Kidney (tissue), 14 donors: ENCODE data around the gene UGT1A10. TPM values are rescaled to one million over a fixed set of nuclear protein-coding genes. Genes with fewer than 3 reads are reported as not detected.

Experiments used
- DNase-seq, 5 donors: peaks; one replicate each; pipeline ENCODE4 v3.0.0-alpha.2; 2013 to 2020
- FAIRE-seq: peaks from 2 replicates; lab custom pipeline; 2012; peaks lifted over from hg19 to GRCh38; lab: Jason Lieb, UNC
- H3K27ac ChIP-seq, 2 donors: one replicate each; pipeline ENCODE4 v1.7.0; 2013; ENCODE audit warnings: low read depth in 2 of 2, low read length in 2 of 2, inconsistent platforms in 1 of 2
- H3K27me3 ChIP-seq: one replicate; pipeline ENCODE4 v1.7.1; 2013; ENCODE audit warnings: low read length, inconsistent platforms; ENCODE audit not compliant: control insufficient read depth, insufficient read depth
- H3K36me3 ChIP-seq, 3 donors: one replicate each; pipeline versions ENCODE4 v1.7.0 to v1.7.1; 2013; ENCODE audit warnings: low read length in 3 of 3, control low read depth in 1 of 3, inconsistent platforms in 1 of 3; ENCODE audit not compliant: insufficient read depth in 3 of 3, control insufficient read depth in 2 of 3
- H3K4me1 ChIP-seq, 3 donors: one replicate each; pipeline versions ENCODE4 v1.7.0 to v1.7.1; 2013; ENCODE audit warnings: low read length in 3 of 3, inconsistent platforms in 1 of 3, low read depth in 1 of 3; ENCODE audit not compliant: control insufficient read depth in 2 of 3, insufficient read depth in 2 of 3
- H3K4me3 ChIP-seq, 3 donors: one replicate each; pipeline versions ENCODE4 v1.7.0 to v1.8.1; 2013; ENCODE audit warnings: low read length in 3 of 3, control low read depth in 1 of 3, inconsistent platforms in 1 of 3
- H3K9ac ChIP-seq, 3 donors: one replicate each; pipeline versions ENCODE4 v1.7.0 to v1.7.1; 2013; ENCODE audit warnings: low read length in 3 of 3, control low read depth in 1 of 3, inconsistent platforms in 1 of 3
- H3K9me3 ChIP-seq, 3 donors: one replicate each; pipeline versions ENCODE4 v1.7.0 to v1.7.1; 2013; ENCODE audit warnings: low read length in 3 of 3, control low read depth in 1 of 3, inconsistent platforms in 1 of 3; ENCODE audit not compliant: control insufficient read depth in 2 of 3, insufficient read depth in 1 of 3
- CTCF ChIP-seq: IDR thresholded peaks from 3 replicates; pipeline ENCODE4 v1.5.1; 2012; ENCODE audit warnings: mild to moderate bottlenecking, moderate library complexity, borderline replicate concordance; ENCODE audit not compliant: insufficient read depth; ENCODE audit errors: extremely low read depth
- intact Hi-C: fragments of 100-400 bp; cut with DNase I; formaldehyde crosslinking; loops from one replicate; pipeline ENCODE4 v1.11.1; 2022
- polyA plus RNA-seq: library from polyadenylated mRNA; stranded (reverse); fragments of 350-450 nt; fragmentation: Illumina TruSeq; extraction: RNeasy Lipid Tissue Mini Kit (QIAGEN cat#74804); gene quantifications from one replicate; pipeline ENCODE4 v1.2.3, GENCODE V29; 2014; ENCODE audit warnings: low read depth, low replicate concordance; ENCODE audit not compliant: insufficient read depth
- total RNA-seq: library from RNA; stranded (reverse); fragmentation: NEBNext Ultra II Directional; extraction: Animal tissue kit (Norgen Biotek cat#: 25700); gene quantifications from one replicate; pipeline ENCODE4 v1.2.1, GENCODE V29; 2021
- donor health status: control.
- donor health status: control.
- donor health status: control.
- donor health status: control.
- donor health status: control.
- donor health status: DM: yes; HTN: yes; CAD: no.
- donor health status: Normal renal cell carcinoma (clear cell type).

UGT1A10 gene
- total and polyA plus RNA-seq, 2 donors from 2014 or later = 6.6 TPM; not detected in 1

GRCh38 chr2:233764264-233764663 lies 128.0 kb downstream of the UGT1A10 start:
- H3K27ac ChIP-seq = peak overlapping the region in 1 of 2 donors; percentile 61
- no peak for DNase-seq
- no peak for TF ChIP-seq CTCF
- H3K36me3 ChIP-seq = peaks cover 0 to 13% (median 6%) of the 10 kb centered on the region in 3 donors
- intact Hi-C loops = no loop called here
- no peaks in the 10 kb centered on the region for H3K9me3 ChIP-seq
- peaks cover 0 to 2% (median 0%) of the 10 kb centered on the region in 3 donors for H3K4me1 ChIP-seq
- no peak for FAIRE-seq
- H3K4me3 ChIP-seq = no peak overlapping the region
- no peak overlapping the region for H3K9ac ChIP-seq
- H3K27me3 ChIP-seq = no peaks in the 10 kb centered on the region

- DNase-seq (no peak), FAIRE-seq (no peak)
- peaks cover 0 to 2% (median 0%) of the 10 kb centered on the region in 3 donors for H3K4me1 ChIP-seq
- intact Hi-C loops = no loop called here
- no peak for TF ChIP-seq CTCF
- H3K9ac ChIP-seq = no peak overlapping the region
- H3K9me3 ChIP-seq = no peaks in the 10 kb centered on the region
- no peaks in the 10 kb centered on the region for H3K27me3 ChIP-seq
- H3K27ac ChIP-seq = no peak overlapping the region
- peaks cover 0 to 17% (median 11%) of the 10 kb centered on the region in 3 donors for H3K36me3 ChIP-seq
- H3K4me3 ChIP-seq = no peak overlapping the region
Measured at GRCh38 chr2:233764761-233765160, 128.5 kb downstream of the UGT1A10 start.

- H3K4me3 ChIP-seq = no peak overlapping the region
- FAIRE-seq = no peak
- DNase-seq = no peak
- no peaks in the 10 kb centered on the region for H3K27me3 ChIP-seq
- TF ChIP-seq CTCF = no peak
- H3K27ac ChIP-seq = no peak overlapping the region
- peaks cover 0 to 24% (median 13%) of the 10 kb centered on the region in 3 donors for H3K36me3 ChIP-seq
- no peak overlapping the region for H3K9ac ChIP-seq
- H3K9me3 ChIP-seq = no peaks in the 10 kb centered on the region
- intact Hi-C loops = no loop called here
- no peaks in the 10 kb centered on the region for H3K4me1 ChIP-seq
Measured at GRCh38 chr2:233766416-233766815, 130.2 kb downstream of the UGT1A10 start.

- DNase-seq = no peak
- Histone ChIP-seq H3K4me1 (no peaks in the 10 kb centered on the region), H3K9me3 (no peaks in the 10 kb centered on the region), H3K9ac (no peak overlapping the region), H3K4me3 (no peak overlapping the region), H3K27ac (no peak overlapping the region), H3K27me3 (no peaks in the 10 kb centered on the region), H3K36me3 (peaks cover 0 to 34% (median 16%) of the 10 kb centered on the region in 3 donors)
- no peak for FAIRE-seq
- TF ChIP-seq CTCF = no peak
- intact Hi-C loops = no loop called here
Measured at GRCh38 chr2:233768076-233768475, 131.8 kb downstream of the UGT1A10 start.
